Loucy (cell line): ENCODE data around the gene CCDC12.

Experiments
- H2AFZ ChIP-seq: fragments of 200-600 bp; sonication (generic); 2 replicates; pipeline ENCODE4 v1.6.0; 2016; ENCODE audit warnings: antibody characterized with exemption, mild to moderate bottlenecking, low read length, moderate library complexity
- H3F3A ChIP-seq: fragments of 200-600 bp; 2 replicates; pipeline ENCODE4 v1.6.0; 2016; ENCODE audit warnings: antibody characterized with exemption, low read depth, mild to moderate bottlenecking
- H3K27me3 ChIP-seq: fragments of 200-600 bp; sonication (generic); 2 replicates; pipeline ENCODE4 v1.6.1; 2014; ENCODE audit warnings: low read length, mild to moderate bottlenecking; ENCODE audit not compliant: insufficient read depth, poor library complexity, severe bottlenecking
- H3K36me3 ChIP-seq: fragments of 200-600 bp; sonication (generic); 2 replicates; pipeline ENCODE4 v1.6.1; 2016; ENCODE audit warnings: low read length; ENCODE audit not compliant: insufficient read depth
- H3K4me1 ChIP-seq: fragments of 200-600 bp; sonication (generic); 2 replicates; pipeline ENCODE4 v1.5.1; 2014; ENCODE audit warnings: low read length, mild to moderate bottlenecking; ENCODE audit not compliant: insufficient read depth, poor library complexity, severe bottlenecking
- H3K4me2 ChIP-seq: fragments of 200-600 bp; sonication (generic); 2 replicates; pipeline ENCODE4 v1.6.0; 2014; ENCODE audit warnings: antibody characterized with exemption, low read length, low read depth, mild to moderate bottlenecking; ENCODE audit not compliant: poor library complexity, severe bottlenecking
- H3K4me3 ChIP-seq: fragments of 200-600 bp; sonication (generic); 2 replicates; pipeline ENCODE4 v1.5.1; 2014; ENCODE audit warnings: low read length, mild to moderate bottlenecking, mixed read lengths; ENCODE audit not compliant: poor library complexity, severe bottlenecking
- H3K79me2 ChIP-seq: fragments of 200-600 bp; sonication (generic); 2 replicates; pipeline ENCODE4 v1.6.1; 2014; ENCODE audit warnings: low read length; ENCODE audit not compliant: insufficient read depth
- H3K9ac ChIP-seq: fragments of 200-600 bp; sonication (generic); 2 replicates; pipeline ENCODE4 v1.6.0; 2014; ENCODE audit warnings: mild to moderate bottlenecking, low read depth, low read length, moderate library complexity; ENCODE audit not compliant: poor library complexity, severe bottlenecking
- H3K9me2 ChIP-seq: fragments of 200-600 bp; sonication (generic); replicated peaks from 2 replicates; pipeline ENCODE4 v1.6.1; 2016; ENCODE audit warnings: low read depth, low read length, mixed read lengths
- H3K9me3 ChIP-seq: fragments of 200-600 bp; sonication (generic); 2 replicates; pipeline ENCODE4 v1.6.1; 2014; ENCODE audit warnings: mild to moderate bottlenecking, antibody characterized with exemption, low read length, low read depth; ENCODE audit not compliant: insufficient read depth
- H4K20me1 ChIP-seq: fragments of 200-600 bp; sonication (generic); 2 replicates; pipeline ENCODE4 v1.6.0; 2014; ENCODE audit warnings: antibody characterized with exemption, low read length, mild to moderate bottlenecking; ENCODE audit not compliant: insufficient read depth, poor library complexity, severe bottlenecking
- CTCF ChIP-seq: fragments of 200-600 bp; sonication (generic); conservative IDR thresholded peaks from 2 replicates; pipeline ENCODE4 v1.5.1; 2014; ENCODE audit warnings: mild to moderate bottlenecking, antibody characterized with exemption, low read length
- EZH2phosphoT487 ChIP-seq: fragments of 200-600 bp; IDR thresholded peaks from 2 replicates; pipeline ENCODE4 v1.6.1; 2018; ENCODE audit warnings: antibody characterized with exemption, mild to moderate bottlenecking, moderate library complexity, borderline replicate concordance

Gene CCDC12

GRCh38 chr3:46900007-46900292, 76.6 kb downstream of the CCDC12 start:
- H3K27me3 ChIP-seq, result no peaks in the 10 kb centered on the region
- no peak overlapping the region for H3K9ac ChIP-seq
- no peaks in the 10 kb centered on the region for H4K20me1 ChIP-seq
- H2AFZ ChIP-seq, result no peak overlapping the region
- no peaks in the 10 kb centered on the region for H3K79me2 ChIP-seq
- no peaks in the 10 kb centered on the region for H3K36me3 ChIP-seq
- no peaks in the 10 kb centered on the region for H3F3A ChIP-seq
- no peak for TF ChIP-seq CTCF
- no peak for TF ChIP-seq EZH2phosphoT487
- H3K4me3 ChIP-seq, result no peak overlapping the region
- no peaks in the 10 kb centered on the region for H3K4me1 ChIP-seq
- no peak overlapping the region for H3K4me2 ChIP-seq
- no peaks in the 10 kb centered on the region for H3K9me3 ChIP-seq
- no peaks in the 10 kb centered on the region for H3K9me2 ChIP-seq

DNA sequence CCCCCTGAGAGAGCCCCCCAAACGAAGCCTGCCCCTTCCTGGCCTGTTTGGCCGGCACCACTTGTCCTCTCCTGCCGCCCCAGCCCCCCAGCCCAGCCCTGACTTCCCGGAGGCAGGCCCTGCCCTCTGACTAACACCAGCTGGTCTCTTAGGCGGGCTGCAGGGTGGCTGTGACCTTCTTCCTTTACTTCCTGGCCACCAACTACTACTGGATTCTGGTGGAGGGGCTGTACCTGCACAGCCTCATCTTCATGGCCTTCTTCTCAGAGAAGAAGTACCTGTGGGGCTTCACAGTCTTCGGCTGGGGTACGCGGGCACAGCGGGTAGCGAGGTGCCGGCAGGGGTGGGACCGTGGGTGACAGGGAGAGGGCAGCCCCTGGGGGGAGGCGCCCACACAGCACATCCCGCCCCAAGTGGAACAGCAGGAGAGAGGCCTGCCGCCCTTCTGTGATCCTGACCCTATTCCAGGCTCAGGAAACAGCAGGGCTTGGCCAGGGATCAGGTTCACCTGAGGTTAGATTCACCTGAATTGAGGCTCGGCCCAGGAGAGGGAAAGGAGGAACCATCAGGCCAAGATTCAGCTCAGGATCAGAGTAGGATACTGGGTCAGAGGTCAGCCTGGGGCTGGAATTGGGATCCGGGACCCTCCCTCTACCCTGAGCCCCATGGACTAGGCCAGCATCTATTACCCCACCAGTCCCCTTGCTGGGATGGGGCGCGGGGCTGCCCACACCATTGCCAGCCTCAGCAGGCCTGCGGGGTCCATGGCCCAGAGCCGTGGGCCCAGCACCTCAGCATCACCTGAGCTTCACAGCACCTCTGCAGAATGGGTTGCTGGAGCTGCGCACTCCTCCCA, 77.2 kb downstream of the CCDC12 start:
- no peaks in the 10 kb centered on the region for H3K9me2 ChIP-seq
- no peaks in the 10 kb centered on the region for H3K4me1 ChIP-seq
- H3K79me2 ChIP-seq, result no peaks in the 10 kb centered on the region
- no peaks in the 10 kb centered on the region for H3K27me3 ChIP-seq
- no peaks in the 10 kb centered on the region for H3F3A ChIP-seq
- no peaks in the 10 kb centered on the region for H3K36me3 ChIP-seq
- no peak overlapping the region for H3K9ac ChIP-seq
- H3K4me3 ChIP-seq, result no peak overlapping the region
- no peaks in the 10 kb centered on the region for H4K20me1 ChIP-seq
- H3K4me2 ChIP-seq, result no peak overlapping the region
- H2AFZ ChIP-seq, result no peak overlapping the region
- no peak for TF ChIP-seq EZH2phosphoT487
- TF ChIP-seq CTCF, result no peak
- no peaks in the 10 kb centered on the region for H3K9me3 ChIP-seq

DNA sequence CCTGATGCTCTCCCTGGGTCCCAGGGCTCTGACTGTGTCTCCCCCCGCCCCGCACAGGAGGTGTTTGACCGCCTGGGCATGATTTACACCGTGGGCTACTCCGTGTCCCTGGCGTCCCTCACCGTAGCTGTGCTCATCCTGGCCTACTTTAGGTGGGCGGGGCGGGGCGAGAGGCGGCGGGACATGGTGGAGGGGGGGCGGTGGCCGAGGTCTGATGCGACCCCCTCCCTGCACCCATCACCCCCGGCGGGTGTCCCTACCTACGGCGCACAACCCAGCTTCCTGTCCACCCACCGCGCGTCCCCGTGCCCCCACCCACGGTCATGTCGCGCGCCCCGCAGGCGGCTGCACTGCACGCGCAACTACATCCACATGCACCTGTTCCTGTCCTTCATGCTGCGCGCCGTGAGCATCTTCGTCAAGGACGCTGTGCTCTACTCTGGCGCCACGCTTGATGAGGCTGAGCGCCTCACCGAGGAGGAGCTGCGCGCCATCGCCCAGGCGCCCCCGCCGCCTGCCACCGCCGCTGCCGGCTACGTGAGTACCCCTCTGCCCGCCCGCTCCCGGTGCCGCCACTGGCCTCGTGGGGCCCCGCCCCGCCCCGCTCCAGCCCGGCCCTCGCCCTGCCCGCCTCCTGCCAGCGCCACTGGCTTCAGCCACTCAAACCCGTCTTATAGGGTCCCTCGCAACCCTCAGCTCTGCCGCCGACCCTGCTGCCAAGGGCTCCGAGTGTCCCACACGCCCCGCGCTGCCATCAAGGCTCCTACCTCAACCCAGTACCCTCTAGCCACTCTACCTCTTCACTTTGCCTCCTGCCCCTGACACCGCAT, 78.0 kb downstream of the CCDC12 start:
- no peaks in the 10 kb centered on the region for H3K9me3 ChIP-seq
- no peaks in the 10 kb centered on the region for H3F3A ChIP-seq
- no peaks in the 10 kb centered on the region for H3K9me2 ChIP-seq
- TF ChIP-seq EZH2phosphoT487, result no peak
- TF ChIP-seq CTCF, result no peak
- H3K36me3 ChIP-seq, result no peaks in the 10 kb centered on the region
- H3K27me3 ChIP-seq, result no peaks in the 10 kb centered on the region
- no peak overlapping the region for H3K4me2 ChIP-seq
- no peak overlapping the region for H3K4me3 ChIP-seq
- H4K20me1 ChIP-seq, result no peaks in the 10 kb centered on the region
- no peaks in the 10 kb centered on the region for H3K4me1 ChIP-seq
- H2AFZ ChIP-seq, result no peak overlapping the region
- no peaks in the 10 kb centered on the region for H3K79me2 ChIP-seq
- H3K9ac ChIP-seq, result no peak overlapping the region
